Gastroesophageal sphincter (tissue), 4 donors: ENCODE measurements around the gene UNC13D. TPM values are rescaled to one million over a fixed set of nuclear protein-coding genes. Genes with fewer than 3 reads are reported as not detected.
A peak's percentile ranks its signal among the peaks of the same experiment; 100 is the strongest.

Experiments used
- ATAC-seq: fragments of 150-250 bp; one replicate; pipeline ENCODE4 v1.9.1; 2016; ENCODE audit warnings: mild to moderate bottlenecking, moderate library complexity
- H3K27ac ChIP-seq, 4 donors: fragments of 200-600 bp; sonication (generic) in 3 of 4; 1 replicate in 3 of 4; 2 replicates in 1 of 4; pipeline ENCODE4 v1.5.1; 2016 to 2019
- H3K27me3 ChIP-seq: fragments of 200-600 bp; sonication (generic); one replicate; pipeline ENCODE4 v1.5.1; 2019
- H3K36me3 ChIP-seq, 2 donors: fragments of 200-600 bp; sonication (generic); one replicate each; pipeline ENCODE4 v1.5.1; 2019; ENCODE audit warnings: control low read depth in 1 of 2
- H3K4me1 ChIP-seq, 3 donors: fragments of 200-600 bp; sonication (generic); 1 replicate in 2 of 3; 2 replicates in 1 of 3; pipeline ENCODE4 v1.5.1; 2016 to 2019; ENCODE audit warnings: control low read depth in 2 of 3
- H3K4me3 ChIP-seq, 2 donors: fragments of 200-600 bp; sonication (generic); one replicate each; pipeline ENCODE4 v1.5.1; 2019; ENCODE audit warnings: mild to moderate bottlenecking in 1 of 2, moderate library complexity in 1 of 2
- H3K9me3 ChIP-seq, 3 donors: fragments of 200-600 bp; sonication (generic); one replicate each; pipeline ENCODE4 v1.5.1; 2017 to 2019; ENCODE audit warnings: control low read depth in 2 of 3
- EP300 ChIP-seq: sonication (generic); formaldehyde crosslinking; IDR thresholded peaks from one replicate; pipeline ENCODE4 v1.6.1; 2017; ENCODE audit warnings: antibody characterized with exemption, mild to moderate bottlenecking
- POLR2A ChIP-seq, 2 donors: fragments of 450-650 bp; IDR thresholded peaks; one replicate each; pipeline ENCODE4 v1.6.1; 2017; ENCODE audit warnings: antibody characterized with exemption in 2 of 2, mild to moderate bottlenecking in 2 of 2, moderate library complexity in 1 of 2
- POLR2AphosphoS5 ChIP-seq: sonication (generic); formaldehyde crosslinking; IDR thresholded peaks from one replicate; pipeline ENCODE4 v1.6.1; 2017; ENCODE audit warnings: antibody characterized with exemption
- whole genome bisulfite sequencing, 2 donors: methylation state at CpG; one replicate each; pipeline ENCODE4 v1.1.5; 2018; ENCODE audit warnings: low coverage in 1 of 2; 5-methylcytosine and 5-hydroxymethylcytosine counted together
- total RNA-seq, 4 donors: library from RNA; depleted of rRNA; stranded (reverse); fragments of >200 nt; gene quantifications; one replicate each; pipeline ENCODE4 v1.1.0, GENCODE V29; 2016
- TF ChIP-seq, protein P1 (sequence below), 4 experiments: fragments of 200-600 bp in 2 of 4; fragments of 450-650 bp in 2 of 4; sonication (generic) in 1 of 4; IDR thresholded peaks; one replicate each; pipeline ENCODE4 v1.5.1; 2017 to 2019; ENCODE audit warnings: antibody characterized with exemption in 4 of 4, mild to moderate bottlenecking in 2 of 4, moderate library complexity in 2 of 4

The UNC13D gene
- total RNA-seq, 4 donors from 2014 or later: 2.6 to 10.8 (median 5.6) TPM

DNA sequence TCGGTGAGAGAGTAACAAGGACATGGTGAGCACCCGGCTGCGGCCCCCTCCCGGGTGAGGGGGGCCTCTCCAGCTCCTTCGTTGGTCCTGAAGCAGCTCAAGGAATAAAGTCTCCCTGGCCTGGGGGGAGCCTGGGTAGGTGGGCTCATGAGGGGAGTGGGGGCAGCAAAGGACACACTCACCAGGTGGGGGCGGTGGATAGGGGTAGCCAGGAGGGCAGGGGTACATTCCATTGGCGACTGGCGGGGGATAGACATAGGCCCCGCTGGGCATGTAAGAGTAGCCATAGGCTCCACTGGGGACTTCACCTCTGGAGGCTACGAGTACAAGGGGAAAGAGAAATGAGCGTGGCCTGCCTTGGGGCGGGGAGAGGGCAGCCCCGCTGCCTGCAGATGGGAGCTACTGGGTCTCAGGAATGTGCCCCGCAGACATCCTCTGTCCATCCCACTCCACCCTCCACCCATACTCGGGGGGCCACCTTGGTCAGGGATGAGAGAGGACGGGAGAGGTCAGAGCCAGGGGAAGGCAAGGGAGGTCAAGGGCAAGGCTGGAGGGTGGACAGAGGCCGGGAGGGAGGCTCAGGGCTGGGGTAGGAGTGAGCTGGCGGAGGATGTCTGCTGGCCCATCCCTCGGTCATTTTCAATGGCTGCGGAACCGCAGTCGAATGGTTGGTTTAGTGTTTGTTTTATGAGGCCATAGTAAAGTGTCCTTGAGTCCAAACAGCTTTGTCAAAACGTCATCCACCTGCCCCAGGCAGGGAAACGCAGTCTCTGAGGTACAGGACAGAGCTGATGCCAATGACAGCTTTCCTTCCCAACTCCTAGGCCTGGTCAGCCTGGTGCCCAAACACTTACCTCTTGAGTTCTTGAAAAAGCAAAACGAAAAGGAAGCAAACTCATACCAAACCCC lies 3.7 kb upstream of the UNC13D start:
- no peak for TF ChIP-seq POLR2A (IDR thresholded peaks at IDR 0.05)
- no peak for TF ChIP-seq EP300
- TF ChIP-seq POLR2AphosphoS5: no peak
- TF ChIP-seq, protein P1, sequence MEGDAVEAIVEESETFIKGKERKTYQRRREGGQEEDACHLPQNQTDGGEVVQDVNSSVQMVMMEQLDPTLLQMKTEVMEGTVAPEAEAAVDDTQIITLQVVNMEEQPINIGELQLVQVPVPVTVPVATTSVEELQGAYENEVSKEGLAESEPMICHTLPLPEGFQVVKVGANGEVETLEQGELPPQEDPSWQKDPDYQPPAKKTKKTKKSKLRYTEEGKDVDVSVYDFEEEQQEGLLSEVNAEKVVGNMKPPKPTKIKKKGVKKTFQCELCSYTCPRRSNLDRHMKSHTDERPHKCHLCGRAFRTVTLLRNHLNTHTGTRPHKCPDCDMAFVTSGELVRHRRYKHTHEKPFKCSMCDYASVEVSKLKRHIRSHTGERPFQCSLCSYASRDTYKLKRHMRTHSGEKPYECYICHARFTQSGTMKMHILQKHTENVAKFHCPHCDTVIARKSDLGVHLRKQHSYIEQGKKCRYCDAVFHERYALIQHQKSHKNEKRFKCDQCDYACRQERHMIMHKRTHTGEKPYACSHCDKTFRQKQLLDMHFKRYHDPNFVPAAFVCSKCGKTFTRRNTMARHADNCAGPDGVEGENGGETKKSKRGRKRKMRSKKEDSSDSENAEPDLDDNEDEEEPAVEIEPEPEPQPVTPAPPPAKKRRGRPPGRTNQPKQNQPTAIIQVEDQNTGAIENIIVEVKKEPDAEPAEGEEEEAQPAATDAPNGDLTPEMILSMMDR (IDR thresholded peaks at IDR 0.05): no peak
- Histone ChIP-seq H3K27ac (peak overlapping the region in 3 of 4 donors; percentile 75 to 77 (median 75)), H3K27me3 (no peaks in the 10 kb centered on the region), H3K36me3 (peaks cover 0 to 77% of the 10 kb centered on the region in 2 donors), H3K4me3 (no peak overlapping the region), H3K9me3 (no peaks in the 10 kb centered on the region), H3K4me1 (peaks cover 0 to 88% (median 23%) of the 10 kb centered on the region in 3 donors)
- 70 to 80% methylated on average over 9 to 11 of the region's 25 CpGs for WGBS, 2 donors
- ATAC-seq: no peak

- Histone ChIP-seq H3K27me3 (no peaks in the 10 kb centered on the region), H3K36me3 (peaks cover 0 to 72% of the 10 kb centered on the region in 2 donors), H3K4me1 (peaks cover 0 to 79% (median 22%) of the 10 kb centered on the region in 3 donors), H3K27ac (peak overlapping the region in 3 of 4 donors; percentile 75 to 77 (median 75)), H3K9me3 (no peaks in the 10 kb centered on the region), H3K4me3 (no peak overlapping the region)
- WGBS, 2 donors: 73 to 95% methylated on average over 4 to 9 of the region's 34 CpGs
- ATAC-seq: no peak
- TF ChIP-seq EP300: no peak
- TF ChIP-seq, protein P1 (IDR thresholded peaks at IDR 0.05): no peak
- peak; percentile 1 for TF ChIP-seq POLR2AphosphoS5
These were observed 2.7 kb upstream of the UNC13D start for GRCh38 chr17:75846692-75847613.

DNA sequence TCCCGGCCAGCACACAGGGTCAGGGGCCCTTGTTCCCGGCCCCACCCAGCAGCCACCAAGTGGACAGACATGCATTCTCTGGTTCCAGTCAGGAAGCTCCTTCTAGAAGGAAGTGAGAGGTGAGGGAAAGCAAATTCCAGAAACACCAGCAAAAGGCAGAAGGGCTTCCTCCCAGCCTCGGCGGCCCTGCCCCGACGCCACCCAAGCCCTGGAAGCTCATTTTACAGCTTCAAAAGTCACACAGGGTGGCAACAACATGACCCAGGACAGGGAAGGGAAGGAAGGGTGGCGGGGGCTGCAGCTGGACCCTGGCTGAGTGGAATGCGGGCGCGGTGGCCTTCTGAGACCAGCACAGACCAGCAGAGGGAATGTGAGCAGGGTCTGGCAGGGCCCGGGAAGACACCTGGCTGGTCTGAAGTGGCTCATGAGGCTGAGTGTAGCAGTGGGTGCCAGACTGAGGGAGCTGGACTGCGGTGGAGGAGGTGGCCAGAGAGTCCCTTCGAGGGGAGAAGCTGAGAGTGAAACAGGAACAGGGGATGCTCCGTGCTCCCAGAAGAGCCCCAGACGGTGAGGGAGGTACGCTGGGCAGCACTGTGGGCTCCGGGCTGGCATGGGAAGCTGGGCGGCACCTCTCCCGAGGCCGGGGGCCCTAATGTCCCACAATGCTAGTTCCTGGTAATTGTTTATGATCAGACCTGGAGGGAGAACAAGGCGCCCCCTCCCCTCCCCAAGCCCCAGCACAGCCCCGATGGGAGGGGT lies 1.9 kb upstream of the UNC13D start:
- no peak for ATAC-seq
- Histone ChIP-seq H3K36me3 (peaks cover 0 to 64% of the 10 kb centered on the region in 2 donors), H3K4me3 (no peak overlapping the region), H3K27me3 (no peaks in the 10 kb centered on the region), H3K9me3 (no peaks in the 10 kb centered on the region), H3K27ac (peak overlapping the region in 3 of 4 donors; percentile 75 to 77 (median 75)), H3K4me1 (peaks cover 0 to 70% (median 22%) of the 10 kb centered on the region in 3 donors)
- 62 to 70% methylated on average over 6 of the region's 22 CpGs for WGBS, 2 donors
- no peak for TF ChIP-seq POLR2AphosphoS5
- TF ChIP-seq, protein P1 (IDR thresholded peaks at IDR 0.05): no peak
- TF ChIP-seq POLR2A (IDR thresholded peaks at IDR 0.05): no peak
- no peak for TF ChIP-seq EP300

DNA sequence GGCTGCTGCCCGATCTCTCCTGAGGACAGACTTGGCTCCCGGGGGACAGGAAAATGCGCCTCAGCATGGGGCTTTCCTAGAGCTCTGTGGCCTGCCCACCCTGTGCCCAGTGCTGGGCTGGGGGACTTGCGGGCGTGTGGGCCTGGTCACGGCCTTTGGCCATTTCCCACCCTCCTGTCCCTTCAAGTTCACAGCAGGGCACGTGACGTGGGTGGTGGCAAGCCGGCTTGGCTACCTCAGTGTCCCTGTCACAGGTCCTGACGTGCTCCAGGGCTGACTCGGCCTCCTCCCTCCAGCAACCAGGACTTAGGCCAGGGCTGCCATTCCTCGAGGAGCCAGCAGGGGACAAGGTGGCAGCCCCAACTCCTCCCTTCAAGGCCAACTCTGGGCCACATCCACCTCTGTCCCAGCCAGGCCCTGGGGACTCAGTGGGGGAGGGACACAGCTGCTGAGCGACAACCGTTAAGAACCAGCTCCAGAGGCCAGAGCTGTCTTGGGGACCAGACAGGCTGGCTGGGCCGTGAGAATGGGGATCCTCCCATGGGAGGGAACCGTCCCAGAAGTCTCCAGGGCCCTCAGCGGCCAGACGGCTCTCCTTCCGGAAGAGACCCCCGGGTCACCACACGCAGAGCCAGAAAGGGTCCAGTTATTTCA lies 981 bp upstream of the UNC13D start:
- Histone ChIP-seq H3K9me3 (no peaks in the 10 kb centered on the region), H3K27me3 (no peaks in the 10 kb centered on the region), H3K36me3 (peaks cover 0 to 60% of the 10 kb centered on the region in 2 donors), H3K4me1 (peaks cover 0 to 61% (median 22%) of the 10 kb centered on the region in 3 donors), H3K4me3 (no peak overlapping the region), H3K27ac (peak overlapping the region in 3 of 4 donors; percentile 75 to 77 (median 75))
- ATAC-seq: peak; percentile 73
- TF ChIP-seq, protein P1 (IDR thresholded peaks at IDR 0.05): peak in 3 of 4 experiments; percentile 80 to 85 (median 84)
- no peak for TF ChIP-seq POLR2A (IDR thresholded peaks at IDR 0.05)
- 51% methylated on average over 5 of the region's 21 CpGs; no CpG with 5 or more reads in 1 of the 2 donors for WGBS, 2 donors
